RPMI7951 (cell line): Measurements from ENCODE around the gene ADTRP. TPM values are rescaled to one million over a fixed set of nuclear protein-coding genes. Genes with fewer than 3 reads are reported as not detected.
"Not testable (repeated sequence)": the region's sequence is repeated elsewhere in the genome, so short reads cannot be mapped to it uniquely, and the experiment has no call there.

ENCODE experiments used
- DNase-seq: peaks from one replicate; pipeline ENCODE4 v3.0.0-alpha.2; 2012; ENCODE audit warnings: low read depth
- total RNA-seq: library from RNA; depleted of rRNA; stranded (reverse); fragments of >200 nt; shearing (Covaris generic); gene quantifications from 2 replicates; pipeline ENCODE4 v1.2.3, GENCODE V29; 2014

ADTRP gene
- total RNA-seq, 1 experiment from 2014 or later, result 0.48 TPM

DNA sequence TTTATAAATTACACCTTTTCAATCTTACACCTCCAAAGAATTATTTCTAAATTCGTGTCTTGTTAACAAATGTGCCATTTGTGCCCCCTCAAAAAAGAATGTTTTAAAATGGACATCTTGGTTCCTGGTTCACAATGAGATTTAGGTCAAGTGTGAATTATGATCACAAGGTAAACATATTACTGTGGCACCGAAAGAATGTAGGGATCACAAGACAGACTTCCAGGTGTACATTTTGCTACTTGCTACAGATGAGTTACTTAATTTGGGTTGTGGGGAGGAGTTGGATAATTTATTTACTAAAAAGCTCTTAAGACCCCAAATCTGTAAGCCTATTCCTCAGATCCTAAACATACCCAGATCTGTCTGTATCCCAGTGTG lies 25.0 kb upstream of the ADTRP start:
- no peak for DNase-seq

DNA sequence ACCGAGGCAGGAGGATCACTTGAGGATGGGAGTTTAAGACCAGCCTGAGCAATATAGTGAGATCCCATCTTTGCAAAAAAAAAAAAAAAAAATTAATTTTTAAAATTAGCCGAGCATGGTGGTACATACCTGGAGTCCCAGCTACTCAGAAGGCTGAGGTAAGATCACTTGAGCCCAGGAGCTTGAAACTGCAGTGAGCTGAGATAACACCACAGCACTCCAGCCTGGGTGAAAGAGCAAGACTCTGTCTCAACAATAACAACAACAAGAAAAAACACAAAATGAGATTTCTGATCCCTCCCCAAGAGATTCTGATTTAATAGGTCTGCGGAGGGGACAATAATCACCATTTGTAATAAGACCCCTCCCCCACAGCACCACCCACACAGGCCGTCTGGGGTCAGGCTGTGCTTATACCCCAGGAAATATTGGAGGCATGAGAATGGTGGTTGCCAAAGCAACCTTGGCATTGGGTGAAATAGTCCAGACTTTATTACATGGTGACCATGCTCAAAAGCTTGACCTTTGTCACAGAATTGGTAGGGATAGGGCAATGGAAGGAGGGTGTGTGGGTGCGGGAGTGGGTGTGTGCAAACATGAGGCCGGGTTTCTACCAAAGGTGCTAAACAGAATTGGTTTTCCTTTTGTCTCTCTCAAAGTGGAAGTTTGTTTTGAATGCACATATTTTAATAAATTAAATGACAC lies 24.4 kb upstream of the ADTRP start:
- no peak for DNase-seq

DNA sequence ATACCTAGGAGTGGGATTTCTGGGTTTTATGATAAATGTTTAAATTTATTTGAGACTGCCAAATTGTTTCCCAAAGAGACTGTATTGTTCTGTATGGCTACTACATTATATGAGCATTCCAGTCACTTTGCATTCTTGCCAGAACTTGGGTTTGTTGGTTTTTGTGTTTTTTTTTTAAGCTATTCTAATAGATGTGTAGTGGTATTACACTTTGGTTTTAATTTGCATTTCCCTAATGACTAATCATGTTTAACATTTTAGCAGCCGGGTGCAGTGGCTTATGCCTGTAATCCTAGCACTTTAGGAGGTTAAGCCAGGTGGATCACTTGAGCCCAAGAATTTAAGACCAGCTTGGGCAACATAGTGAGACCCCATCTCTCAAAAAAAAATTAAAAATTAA lies 21.9 kb upstream of the ADTRP start:
- DNase-seq, result not testable (repeated sequence)

DNA sequence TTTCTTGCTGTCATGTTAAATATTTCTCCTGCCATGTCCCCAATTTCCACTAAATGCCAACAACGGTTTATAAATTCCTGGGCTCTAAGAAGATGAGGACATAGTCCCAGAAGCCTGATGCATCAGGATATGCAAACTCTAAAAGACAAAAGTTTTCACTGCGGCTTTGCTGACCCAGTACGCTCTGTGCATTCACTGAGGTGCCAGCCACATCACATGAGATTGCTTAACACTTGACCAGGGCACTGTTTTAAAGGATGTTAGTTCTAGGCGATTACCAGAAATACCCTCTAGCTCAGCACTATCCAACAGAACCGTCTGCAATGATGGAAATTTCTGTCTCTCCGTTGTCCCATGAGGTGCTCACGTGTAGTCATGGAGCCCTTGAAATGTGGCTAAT lies 19.9 kb upstream of the ADTRP start:
- DNase-seq, result peak; percentile 24

DNA sequence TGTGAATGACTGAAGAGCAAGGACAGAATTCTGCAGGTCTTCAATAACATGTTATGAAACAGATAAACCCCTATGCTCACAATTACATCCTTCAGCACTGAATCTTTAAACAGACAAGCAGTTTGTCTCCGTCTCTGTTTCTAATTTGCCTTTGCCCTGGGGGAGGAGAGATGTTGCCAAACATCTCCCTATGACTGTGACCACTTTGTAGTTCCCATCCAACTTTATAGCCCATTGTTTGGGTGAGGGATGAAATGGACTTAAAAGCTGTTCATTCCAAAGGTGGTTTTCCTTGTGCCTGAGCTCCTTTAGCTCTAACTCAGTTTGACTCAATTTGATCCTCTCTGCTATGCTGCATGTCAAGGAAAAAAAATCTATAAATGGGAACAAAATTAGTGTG lies 19.5 kb upstream of the ADTRP start:
- peak; percentile 84 for DNase-seq

DNA sequence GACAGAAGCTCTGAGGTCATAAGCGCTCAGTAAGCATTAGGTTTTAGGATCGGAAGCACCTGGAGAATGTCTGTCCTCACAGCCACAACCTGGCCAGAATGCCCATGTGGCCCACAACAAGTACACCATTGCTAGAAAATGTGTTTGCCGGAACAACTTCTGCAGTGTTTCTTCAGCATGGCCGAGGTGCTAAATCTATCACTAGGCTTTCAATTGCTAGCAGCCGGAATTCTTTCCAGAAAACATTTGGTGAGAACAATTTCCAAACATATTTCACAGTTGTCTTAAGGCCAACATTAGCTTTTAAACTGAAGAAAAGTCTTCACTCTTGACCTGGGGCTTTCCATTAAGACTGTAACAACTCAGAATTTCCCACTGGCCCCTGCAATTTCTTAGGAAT lies 18.2 kb upstream of the ADTRP start:
- no peak for DNase-seq

DNA sequence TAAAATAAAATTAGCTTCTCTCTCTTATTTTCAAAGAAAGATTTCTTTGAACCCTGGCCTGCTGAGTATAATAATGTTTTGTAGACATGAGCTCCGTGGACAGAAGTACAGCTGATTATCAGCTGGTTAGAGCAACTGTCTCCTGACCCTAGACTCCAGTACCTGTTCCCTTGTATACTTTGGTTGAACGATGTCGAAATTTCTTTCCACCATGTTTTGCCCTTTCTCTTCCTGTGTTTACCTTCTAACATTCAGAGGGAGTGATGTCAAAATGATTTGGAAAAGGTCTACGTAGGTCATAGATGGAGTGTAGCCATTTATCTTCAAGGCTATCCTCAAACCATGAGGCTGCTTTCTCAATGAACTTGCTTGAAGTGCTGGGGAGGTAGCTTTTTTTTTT lies 16.8 kb upstream of the ADTRP start:
- no peak for DNase-seq

DNA sequence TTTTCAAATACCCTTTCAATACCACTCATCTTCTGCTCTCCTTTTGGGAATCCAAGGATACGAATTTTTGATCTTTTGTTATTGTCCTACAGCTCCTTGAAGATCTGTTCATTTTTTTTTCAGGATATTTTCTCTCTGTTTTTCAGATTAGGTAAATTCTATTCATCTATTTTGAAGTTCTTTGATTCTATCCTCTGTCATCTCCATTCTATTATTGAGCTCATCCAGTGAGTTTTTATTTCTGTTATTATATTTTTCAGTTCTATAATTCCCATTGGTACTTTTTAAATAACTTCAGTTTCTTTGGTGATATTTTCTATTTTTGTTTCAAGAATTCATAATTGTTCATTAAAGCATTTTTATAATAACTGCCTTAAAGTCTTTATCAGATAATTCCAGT lies 14.7 kb upstream of the ADTRP start:
- no peak for DNase-seq

DNA sequence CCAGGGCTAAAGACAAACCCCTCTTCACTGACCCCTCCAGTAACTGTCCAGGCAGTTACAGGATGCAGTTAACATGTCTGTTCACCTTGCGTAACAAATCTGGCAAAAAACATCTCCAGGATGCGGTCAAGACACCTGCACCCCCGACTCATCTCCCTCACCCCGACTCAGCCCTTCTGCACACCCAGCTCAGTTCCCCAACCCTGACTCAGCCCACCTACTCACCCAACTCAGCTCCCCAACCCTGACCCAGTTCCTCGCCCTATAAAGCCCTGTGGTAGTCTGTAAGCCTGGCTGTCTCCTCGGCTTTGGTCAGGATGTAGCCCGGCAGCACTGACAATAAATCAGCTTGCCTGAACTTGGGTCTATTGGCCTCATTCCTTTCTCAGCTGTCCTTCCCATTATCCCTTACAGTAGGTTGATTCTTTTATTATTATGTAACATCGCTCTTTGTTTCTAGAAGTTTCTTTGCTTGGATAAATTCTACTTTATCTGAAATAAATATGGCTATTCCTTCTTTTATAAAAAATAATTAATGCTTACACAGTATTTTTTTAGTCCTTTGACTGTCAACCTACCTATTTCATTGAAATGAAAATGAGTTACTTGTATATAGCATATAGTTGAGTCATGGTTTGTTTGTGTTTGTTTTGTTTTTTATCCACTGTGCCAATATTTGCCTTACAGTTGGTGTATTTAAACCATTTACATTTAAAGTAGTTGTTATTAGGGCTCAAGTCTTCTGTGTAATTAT lies 12.9 kb upstream of the ADTRP start:
- DNase-seq, result no peak

DNA sequence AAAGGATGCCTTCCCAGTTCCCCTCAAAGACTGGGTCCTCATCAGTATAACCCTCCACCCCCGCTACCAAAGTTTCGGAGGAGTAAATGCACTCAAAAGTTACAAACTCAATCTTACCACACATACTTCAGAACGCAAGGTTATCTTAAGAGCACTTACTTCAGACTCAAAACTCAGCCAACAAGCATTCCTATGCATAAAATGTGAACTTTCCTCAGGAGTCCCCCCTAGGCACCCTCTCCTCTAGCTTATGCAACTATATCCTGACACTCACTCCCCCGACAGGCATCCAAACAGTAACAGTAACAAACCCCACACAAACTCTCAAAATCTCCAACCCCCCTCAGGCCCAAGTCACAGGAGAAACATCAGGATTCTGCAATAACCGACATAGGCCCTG lies 11.1 kb upstream of the ADTRP start:
- no peak for DNase-seq

DNA sequence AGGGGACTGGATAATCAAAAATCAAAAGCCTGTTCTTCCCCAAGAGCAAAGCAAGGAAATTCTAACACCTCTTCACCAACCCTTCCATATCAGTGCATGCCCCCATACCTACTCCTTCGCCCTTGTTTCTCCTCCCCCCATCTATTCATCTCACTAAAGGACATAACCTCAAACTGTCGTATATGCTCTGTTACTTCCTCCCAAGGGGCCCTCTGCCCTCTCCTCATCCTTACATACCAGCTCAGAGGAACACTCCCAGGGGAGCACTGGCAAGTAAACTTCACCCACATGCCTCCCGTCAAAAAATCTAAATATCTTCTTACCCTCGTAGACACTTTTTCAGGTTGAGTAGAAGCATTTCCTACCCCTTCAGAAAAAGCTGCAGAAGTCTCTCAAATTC lies 9.4 kb upstream of the ADTRP start:
- DNase-seq, result no peak

DNA sequence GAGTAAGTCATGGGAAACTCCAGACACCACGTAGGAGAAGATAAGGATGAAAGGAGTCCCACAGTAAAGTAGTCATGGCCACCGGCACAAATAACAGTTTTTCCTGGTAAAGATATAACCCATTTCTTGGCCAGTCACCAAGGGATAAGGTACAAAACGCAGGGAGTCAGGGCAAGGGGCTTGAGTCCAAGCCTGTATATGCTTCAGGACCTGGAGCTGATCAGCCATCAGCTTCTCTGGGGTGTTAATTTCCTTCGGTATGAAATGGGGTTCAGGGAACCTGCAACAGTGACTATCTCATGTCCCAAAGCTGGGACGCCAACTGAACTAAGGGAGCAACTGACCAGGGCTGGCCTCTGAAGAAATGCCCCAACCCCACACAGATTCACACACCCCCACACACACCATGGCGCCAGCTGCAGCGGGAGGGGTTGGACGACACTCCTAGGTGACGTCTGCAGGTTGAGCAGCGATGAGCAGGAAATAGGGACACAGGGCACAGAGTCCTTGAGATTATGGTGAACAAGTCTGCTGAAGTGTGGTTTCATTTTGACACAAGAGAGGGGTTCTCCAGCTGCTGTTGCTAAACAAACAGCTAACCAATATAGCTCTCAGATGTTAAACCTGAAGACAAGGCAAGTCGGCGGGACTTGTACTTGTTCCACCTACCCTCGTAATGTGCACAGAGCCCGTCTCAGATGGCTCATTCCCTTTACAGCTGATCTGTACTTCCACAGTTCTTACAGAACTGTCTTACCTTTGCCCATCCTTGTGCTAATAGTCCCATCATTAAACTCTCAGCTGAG lies 7.4 kb upstream of the ADTRP start:
- DNase-seq, result no peak

DNA sequence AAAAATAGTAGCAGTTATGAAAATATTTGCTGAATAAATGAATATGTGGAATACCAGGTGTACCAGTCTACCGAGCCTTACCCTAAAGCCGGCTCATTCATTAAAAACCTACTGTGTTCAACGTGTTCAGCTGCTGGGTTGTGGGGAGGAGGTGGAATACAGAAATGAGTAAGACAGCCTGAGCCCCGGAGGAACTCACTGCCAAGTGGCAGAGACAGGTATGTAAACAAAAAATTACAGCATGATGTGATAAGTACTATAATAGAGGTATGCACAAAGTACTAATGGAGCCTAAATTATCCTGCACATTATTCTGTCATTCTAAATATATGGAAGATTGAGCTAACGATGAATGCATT lies 6.8 kb upstream of the ADTRP start:
- no peak for DNase-seq

DNA sequence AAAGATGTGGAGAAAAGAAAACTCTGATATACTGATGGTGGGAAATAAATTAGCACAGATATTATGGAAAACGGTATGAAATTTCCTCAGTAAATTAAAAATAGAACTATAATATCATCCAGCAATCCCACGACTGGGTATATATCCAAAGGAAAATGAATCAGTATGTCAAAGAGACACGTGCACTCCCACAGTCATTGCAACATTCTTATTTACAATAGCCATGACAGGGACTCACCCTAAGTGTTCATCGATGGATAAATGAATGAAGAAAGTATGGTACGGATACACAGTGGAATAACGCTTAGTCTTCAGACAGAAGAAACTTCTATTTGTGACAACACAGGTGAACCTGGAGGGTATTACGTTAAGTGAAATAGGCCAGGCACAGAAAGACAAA lies 5.7 kb upstream of the ADTRP start:
- DNase-seq, result no peak

DNA sequence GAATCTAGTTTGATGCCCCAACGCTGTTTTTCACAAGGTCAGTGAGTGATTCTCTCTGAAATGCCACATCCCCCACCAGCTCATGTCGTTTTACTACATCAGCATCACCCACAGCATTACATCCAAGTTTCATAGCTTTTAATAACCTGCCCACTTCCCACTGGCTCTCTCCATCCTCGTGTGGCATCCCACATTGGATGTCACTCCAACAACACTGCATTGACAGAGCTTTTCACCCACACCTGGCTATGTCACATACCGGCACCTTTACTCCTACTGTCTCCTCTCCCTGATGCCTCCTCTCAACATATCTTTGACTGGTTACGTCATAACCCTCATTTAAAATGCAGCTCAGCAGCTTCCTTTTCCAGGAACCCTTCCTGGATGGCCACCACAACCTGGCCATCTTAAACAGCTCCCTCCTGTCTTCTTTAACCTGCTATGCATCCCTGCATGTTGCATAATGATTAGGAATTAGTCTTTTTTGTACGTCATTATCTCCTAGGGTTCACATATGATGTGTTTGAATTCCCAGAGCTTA lies 5.0 kb upstream of the ADTRP start:
- DNase-seq, result no peak

DNA sequence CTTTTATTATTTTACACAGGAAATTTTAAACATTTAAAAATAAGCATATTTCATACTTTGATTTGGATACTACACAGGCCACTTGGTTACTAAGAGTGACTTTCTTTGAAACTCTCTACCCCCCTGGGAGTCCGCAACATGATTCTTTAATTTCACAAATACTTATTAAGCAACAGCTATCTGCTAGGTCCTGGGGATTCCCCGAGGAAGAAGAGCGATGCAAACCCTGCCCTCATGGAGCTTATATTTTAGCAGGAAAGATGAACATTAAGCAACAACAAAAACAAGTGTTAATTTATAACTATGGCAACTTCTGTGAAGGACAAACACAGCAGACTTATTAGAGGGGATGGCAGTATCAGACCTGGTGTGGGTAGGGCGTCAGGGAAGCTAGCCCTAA lies 3.9 kb upstream of the ADTRP start:
- no peak for DNase-seq

DNA sequence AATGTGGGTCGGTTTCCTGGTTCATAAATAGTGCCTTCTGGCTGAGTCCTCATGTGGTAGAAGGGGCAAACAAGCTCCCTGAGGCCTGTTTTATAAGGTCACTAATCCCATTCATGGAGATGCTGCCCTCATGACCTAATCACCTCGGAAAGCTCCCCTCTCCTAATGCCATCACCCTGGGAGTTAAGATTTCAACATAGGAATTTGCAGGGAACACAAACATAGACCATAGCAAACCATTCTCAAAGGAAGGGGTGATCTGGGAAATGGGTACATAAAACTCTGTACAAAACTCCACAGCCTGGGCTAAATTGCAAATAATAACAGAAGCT lies 1.5 kb upstream of the ADTRP start:
- no peak for DNase-seq

DNA sequence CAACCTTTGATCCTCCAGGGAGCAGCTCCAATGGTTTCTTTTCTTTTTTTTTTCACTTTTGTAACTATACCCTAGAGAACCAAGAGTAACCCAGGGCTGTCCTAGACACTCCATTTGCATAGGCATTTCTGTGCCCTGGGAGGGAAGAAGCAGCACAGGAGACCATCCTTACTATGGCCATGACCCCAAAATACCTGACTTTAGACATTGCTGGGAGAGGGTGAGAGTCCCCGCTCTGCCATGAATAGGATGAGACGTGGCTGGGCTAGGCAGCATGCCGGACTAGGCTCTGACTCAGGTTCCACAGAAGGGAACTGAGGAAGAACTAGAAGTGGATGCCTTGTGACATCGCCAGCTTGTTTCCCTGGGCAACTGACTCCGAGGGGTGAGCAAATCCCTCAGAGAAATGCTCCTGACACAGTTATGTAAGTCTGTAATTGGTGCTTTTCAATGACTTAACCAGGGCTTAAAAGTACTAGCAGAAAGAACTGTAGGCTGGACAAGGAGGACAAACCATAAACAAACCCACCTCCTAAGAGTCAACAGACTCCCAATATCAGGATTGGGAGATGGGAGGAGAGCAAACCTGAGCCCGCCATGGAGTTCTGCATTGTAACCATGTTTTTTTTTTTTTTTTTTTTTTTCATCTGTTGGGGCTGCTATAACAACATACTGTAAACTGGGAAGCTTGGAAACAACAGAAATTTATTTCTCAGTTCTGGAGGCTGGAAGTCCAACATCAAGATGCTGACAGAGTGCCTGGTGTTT lies 910 bp upstream of the ADTRP start:
- DNase-seq, result no peak

DNA sequence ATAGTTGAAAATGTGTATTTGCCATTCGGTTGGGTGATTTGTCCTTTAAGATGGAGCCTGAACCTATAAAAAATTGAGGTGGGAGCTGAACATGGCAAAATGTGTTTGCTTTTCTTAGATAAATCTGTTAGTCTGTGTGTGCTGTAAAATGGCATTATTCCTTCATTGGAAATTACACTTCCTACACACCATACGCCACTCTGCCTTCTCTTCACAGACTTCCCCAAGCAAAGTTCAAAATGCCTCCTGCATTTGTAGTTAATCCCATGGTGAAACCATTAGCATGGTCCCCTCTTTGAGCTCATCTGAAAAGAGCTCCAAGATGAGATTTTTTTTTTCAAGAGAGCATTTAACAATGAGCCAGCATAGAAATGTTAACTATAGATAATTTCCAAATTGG lies 567 bp downstream of the ADTRP start:
- no peak for DNase-seq

DNA sequence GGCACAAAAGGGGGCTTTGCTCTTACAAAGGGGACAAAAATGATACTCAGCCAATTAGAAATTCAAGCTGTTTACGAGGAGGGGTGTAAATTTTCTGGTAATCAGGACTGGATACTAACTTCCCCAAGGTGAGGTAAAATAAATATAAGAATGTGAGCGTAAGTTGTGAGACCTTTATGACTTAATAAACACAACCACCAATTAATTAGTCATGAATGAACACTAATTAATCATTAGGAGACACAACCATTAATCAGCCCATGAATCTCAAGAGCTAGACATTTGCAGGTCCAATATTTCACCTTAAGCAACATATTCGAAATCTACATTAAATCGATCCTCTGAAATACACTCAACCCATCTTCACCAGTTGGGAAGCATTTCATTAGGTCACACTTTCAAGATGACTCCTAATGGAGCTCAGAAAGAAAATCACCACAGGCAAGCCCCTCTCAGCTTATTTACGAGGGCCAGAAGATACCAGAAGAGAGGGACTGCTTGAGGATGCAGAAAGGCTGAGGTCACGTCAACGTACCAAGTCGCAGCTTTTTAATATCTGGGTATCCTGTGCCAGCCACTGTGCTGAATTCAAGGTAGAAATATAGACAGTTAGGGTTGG lies 2.7 kb downstream of the ADTRP start:
- no peak for DNase-seq

DNA sequence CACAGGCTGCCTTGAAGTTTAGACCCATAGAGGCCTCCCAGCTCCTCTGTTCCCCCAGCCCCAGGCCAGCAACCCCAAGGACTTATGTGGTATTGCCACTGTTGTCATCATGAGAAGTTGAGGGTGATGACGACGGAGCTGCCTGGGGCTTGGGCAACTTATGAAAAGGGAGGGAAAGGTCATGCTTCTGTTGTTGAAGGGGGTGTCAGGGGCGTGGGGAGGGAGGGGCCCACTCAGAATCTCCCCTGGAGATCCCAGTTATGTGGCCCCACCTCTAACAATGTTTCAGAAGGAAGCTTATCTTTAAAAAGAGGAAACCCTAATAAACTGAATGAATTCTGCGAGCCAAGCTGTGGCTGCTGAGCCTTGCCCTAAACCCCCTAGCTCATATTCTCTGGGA lies 4.2 kb downstream of the ADTRP start:
- no peak for DNase-seq

DNA sequence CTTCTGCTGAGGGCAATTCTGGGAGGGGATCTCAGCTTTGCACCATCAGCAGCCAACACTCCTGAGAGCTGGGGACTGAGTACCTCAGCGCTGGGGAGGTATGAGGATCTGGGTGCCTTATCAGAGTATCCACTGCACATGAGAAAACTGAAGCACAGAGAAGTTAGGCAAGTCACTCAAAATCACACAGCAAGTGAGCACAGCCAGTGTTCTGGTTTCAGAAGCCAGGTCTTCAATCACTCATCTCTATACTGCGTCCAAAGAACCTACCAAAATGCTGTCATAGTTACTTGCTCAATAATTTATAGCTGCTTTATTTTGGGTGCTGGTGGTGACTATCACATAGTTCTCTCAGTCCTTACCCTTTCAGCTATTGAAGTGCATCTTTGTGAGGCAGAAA lies 5.0 kb downstream of the ADTRP start:
- DNase-seq, result no peak
